ENCODE results near the gene PTPRM.
"Not testable (repeated sequence)": the region's sequence is repeated elsewhere in the genome, so short reads cannot be mapped to it uniquely, and the experiment has no call there.

Gene PTPRM

DNA sequence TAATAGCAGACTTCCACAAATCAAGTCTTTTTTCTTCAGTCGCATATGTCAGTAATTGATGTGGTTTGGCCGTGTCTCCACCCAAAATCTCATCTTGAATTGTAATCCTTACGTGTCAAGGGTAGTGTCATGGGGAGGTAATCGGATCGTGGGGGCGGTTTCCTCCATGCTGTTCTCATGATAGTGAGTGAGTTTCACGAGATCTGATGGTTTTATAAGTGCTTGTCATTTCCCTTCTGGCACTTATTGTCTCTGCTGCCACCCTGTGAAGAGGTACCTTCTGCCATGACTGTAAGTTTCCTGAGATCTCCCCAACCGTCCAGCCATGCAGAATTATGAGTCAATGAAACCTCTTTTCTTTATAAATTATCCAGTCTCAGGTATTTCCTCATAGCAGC lies 478.8 kb downstream of the PTPRM start:
- no peak for DNase-seq (ENCODE audit: low read depth in 2 of 2)

DNA sequence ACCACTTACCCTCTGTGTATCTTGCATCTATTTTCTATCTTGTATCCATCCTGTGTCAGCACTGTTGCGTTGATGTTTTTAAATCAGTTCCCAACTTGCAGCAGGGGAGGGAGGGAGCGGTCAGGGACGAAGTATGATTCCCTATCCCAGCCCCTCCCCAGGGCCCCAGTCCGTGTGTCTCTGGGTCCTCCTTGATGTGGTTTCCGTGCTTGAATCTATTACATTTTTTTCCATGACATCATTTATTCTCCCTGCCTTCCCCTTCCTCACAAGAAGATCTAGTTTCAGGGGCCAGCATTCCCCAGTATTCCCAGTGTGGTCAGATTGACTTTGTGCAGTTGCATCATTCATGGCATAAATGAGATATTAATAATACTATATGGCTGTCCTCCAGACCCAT lies 479.3 kb downstream of the PTPRM start:
- no peak for DNase-seq (ENCODE audit: low read depth in 2 of 2)

GRCh38 chr18:8049147-8049546 lies 482.0 kb downstream of the PTPRM start:
- no peak for DNase-seq (ENCODE audit: low read depth in 2 of 2)

DNA sequence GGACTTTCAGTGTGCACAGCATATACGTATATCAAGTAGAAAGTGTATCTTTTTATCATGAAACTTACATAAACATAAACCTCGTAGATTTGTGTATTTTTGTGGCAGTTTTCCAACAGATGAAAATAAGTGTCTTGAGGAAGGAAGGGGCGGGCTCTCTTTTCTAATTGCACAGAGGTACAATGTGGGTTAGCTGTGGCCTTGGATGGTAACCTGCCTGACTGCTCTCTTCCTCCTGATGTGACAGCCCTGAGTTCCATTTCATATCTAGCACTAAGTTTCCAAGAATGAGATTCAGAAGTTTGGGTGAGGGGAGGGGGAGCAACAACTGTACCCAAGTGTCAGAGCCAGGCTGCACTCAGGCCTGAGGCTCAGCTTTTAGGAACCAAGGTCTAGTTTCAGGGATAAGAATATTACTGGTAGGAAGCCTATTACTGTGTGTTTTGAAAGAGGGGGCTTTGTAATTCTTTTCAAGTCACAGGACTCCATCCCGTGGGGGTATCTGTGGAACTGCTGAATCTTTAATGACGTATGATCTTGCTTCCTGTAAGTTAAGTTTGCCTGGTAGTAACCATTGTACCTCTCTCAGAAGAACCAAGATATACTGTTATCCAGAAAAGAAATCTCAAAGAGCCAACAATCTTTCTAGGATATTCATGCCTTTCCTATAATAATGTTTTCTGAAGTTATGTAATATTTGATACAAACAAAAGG lies 483.7 kb downstream of the PTPRM start:
- no peak for DNase-seq (ENCODE audit: low read depth in 2 of 2)

DNA sequence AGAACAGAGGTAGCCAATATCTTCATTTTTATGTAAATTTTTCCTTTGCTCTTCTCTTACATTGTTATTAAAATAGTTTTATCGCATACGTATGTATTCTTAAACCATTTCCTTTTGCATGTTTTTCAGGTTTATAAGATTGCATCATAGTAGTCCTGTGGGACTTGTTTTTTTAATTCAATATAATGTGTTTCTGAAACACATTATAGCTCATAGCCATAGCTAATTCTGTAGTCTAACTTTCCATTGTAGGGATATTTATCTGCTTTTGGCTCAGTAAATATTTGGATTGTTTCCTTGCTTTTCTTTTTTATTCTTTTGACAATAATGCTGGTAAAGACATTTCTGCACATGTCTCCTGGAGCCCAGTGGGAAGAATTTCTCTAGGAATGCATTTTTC lies 484.3 kb downstream of the PTPRM start:
- no peak for DNase-seq (ENCODE audit: low read depth in 2 of 2)

GRCh38 chr18:8052237-8052701 lies 485.2 kb downstream of the PTPRM start:
- no peak for DNase-seq (ENCODE audit: low read depth in 2 of 2)

DNA sequence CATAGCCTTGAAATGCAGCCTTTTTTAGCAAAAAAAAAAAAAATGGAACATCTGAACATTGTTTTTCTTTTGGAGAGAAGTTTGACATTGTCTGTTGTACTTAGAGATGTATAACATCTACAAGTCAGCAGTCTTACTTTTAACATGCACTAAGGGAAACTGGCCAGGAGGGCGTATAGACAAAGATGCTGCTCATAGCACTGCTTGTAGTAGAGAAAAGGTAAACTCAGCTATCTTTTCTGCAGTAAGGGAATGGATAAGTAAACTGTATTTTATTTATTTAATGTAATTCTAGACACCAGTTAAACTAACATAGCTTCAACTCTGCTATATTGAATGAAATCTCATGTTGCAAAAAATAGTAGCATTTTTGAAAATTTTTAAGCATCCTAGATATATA lies 489.6 kb downstream of the PTPRM start:
- no peak for DNase-seq (ENCODE audit: low read depth in 2 of 2)

DNA sequence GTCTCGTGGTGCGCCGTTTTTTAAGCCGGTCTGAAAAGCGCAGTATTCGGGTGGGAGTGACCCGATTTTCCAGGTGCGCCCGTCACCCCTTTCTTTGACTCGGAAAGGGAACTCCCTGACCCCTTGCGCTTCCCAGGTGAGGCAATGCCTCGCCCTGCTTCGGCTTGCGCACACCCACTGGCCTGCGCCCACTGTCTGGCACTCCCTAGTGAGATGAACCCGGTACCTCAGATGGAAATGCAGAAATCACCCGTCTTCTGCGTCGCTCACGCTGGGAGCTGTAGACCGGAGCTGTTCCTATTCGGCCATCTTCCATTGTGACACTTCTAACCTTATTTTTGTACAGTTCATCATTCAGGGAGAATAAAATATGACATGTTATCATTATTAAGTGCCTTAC lies 496.0 kb downstream of the PTPRM start:
- DNase-seq (ENCODE audit: low read depth in 2 of 2) = not testable (repeated sequence)

DNA sequence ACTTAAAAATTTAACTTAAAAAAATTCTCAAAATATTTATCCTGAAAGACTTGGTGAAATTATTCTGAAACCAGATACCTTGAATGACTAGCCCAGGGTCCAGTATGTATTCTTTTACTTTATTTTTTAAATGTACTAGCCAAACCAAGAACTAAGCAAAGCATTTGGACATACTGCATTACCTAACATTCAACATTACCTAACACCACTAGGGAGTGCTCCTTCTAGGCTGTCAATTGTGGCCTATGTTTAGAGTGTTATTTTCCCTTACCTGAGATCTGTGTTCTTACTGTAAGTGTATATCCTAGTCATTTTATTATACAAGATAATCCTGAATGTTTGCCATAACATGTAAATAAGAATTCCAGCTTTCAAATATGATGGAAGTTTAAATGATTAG lies 496.6 kb downstream of the PTPRM start:
- DNase-seq (ENCODE audit: low read depth in 2 of 2) = no peak

DNA sequence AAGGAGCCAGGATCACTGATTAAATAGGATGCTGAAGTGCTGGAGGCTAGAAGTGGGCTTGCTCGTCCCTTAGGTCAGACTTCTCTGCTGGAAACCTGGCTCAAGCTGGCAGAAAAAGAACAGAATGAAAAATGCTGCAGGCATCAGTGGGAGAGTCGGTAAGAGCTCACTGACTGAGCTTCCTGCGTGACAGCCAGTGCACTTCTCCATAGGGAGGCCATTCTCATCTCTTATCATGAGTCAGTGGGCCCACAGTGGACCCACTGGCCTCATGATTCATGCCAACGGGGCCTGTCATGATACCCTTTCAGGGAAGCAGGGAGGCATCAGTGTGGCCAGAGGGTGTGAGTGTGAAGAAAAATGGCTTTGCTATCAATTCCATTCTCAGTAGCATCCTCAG lies 498.2 kb downstream of the PTPRM start:
- no peak for DNase-seq (ENCODE audit: low read depth in 2 of 2)

DNA sequence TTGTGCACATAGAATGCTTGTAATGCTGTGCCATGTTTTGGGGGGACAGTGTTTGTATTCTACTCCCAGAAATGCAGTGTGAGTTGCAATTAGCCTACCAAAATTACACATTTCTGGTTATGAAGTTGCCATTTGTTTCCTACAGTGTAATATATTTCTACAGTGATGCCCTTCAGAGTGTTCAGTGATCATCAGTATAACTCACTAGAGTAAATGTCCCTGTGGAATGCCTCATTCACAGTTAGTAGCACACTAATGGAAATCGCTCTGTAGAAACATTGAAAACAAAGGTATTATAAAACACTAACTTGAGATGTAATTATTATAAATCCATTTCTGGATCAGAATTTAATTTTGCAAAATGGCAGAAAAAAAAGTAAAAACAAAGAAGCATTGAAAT lies 498.7 kb downstream of the PTPRM start:
- DNase-seq (ENCODE audit: low read depth in 2 of 2) = no peak

- DNase-seq (ENCODE audit: low read depth in 2 of 2) = no peak
Measured at GRCh38 chr18:8069708-8070107, 502.6 kb downstream of the PTPRM start.

DNA sequence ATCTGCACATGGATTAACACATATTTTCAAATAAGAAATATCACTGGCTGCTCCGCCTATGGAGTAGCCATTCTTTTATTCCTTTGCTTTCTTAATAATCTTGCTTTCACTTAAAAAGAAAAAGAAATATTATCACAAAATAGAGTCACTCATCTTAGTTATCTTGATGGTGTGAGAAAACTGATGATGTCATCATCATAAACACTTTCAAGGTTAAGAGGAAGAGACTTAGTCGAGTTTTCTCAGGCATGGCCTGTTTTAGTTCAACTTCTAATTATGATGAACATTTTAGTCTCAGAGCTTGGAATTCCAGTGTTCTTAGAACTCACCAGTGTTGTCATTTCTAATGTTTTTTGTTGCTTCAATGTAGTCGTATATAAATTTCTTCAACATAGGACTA lies 506.1 kb downstream of the PTPRM start:
- DNase-seq (ENCODE audit: low read depth in 2 of 2) = no peak

DNA sequence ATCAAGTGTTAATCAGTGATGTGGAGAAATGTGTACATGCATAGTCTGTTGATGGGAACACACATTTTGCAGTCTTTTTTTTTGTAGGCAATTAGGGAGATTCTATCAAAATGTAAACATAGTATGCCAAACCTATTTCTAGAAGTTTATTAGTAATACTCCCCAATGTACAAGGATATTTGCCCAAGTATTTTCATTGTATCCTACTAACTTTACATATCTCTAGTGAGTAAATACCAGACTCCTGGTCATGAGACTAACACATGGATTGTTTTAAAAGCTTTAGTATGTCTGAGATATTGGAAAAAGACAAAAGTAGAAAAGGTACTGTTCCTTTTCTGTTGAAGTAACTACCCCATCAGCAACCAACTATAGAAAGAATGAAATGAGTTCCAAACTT lies 513.0 kb downstream of the PTPRM start:
- DNase-seq (ENCODE audit: low read depth in 2 of 2) = no peak

DNA sequence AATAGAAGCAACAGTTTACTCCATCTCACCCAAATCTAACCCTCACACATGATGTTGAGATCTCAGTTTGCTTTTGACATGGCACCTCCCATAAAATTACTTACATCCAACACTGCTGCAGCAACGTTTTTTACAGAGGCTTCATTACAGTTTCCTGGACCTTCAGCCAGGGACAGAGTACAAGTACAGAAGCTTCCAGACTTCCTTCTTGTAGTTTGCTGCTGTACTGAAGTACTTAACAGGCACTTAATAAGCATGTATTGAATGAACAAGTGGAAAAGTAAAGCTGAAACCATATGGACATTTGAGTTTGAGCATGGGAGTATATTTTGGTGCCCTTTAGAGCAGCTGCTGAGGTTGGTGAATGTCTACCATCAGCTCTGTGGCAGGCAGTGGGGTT lies 514.2 kb downstream of the PTPRM start:
- no peak for DNase-seq (ENCODE audit: low read depth in 2 of 2)

GRCh38 chr18:8081872-8082553 lies 514.9 kb downstream of the PTPRM start:
- no peak for DNase-seq (ENCODE audit: low read depth in 2 of 2)

GRCh38 chr18:8084160-8084559 lies 517.0 kb downstream of the PTPRM start:
- no peak for DNase-seq (ENCODE audit: low read depth in 2 of 2)

DNA sequence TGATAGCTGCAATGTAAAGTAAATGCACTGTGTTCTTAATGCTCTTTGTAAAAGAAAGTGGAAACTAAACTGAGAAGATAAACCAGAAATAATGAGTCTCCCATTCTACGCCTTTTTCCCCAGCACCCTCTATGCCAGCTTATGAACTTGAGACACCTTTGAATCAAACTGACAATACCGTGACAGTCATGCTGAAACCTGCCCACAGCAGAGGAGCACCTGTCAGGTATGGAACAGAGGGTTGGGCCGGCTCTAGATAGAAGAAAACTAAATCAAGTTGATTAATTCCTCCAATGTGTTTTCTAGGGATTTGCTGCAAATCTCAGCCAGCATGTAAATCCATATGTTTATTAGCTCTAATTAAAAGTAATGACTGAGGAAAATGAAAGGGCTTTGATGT lies 521.5 kb downstream of the PTPRM start:
- DNase-seq (ENCODE audit: low read depth in 2 of 2) = no peak

GRCh38 chr18:8091035-8091434 lies 523.9 kb downstream of the PTPRM start:
- DNase-seq (ENCODE audit: low read depth in 2 of 2) = no peak

GRCh38 chr18:8095947-8096570 lies 528.9 kb downstream of the PTPRM start:
- DNase-seq (ENCODE audit: low read depth in 2 of 2) = no peak

- DNase-seq (ENCODE audit: low read depth in 2 of 2) = no peak
Measured at GRCh38 chr18:8097399-8097798, 530.3 kb downstream of the PTPRM start.

DNA sequence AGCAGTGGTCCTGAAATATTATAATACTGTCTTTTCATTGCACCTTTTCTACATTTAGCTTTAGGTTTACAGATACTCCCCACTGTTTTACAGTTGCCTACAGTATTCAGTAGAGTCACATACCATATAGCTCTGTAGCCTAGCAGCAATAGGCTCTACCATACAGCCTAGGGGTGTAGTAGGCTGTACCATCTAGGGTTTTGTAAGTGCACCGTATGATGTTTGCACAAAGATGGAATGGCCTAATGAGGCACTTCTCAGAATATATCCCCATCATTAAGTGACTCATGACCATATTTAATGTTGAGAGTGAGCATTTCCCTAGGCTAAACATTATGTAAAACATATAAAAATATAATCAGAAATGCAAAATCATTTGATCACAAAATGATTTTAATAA lies 530.8 kb downstream of the PTPRM start:
- no peak for DNase-seq (ENCODE audit: low read depth in 2 of 2)

DNA sequence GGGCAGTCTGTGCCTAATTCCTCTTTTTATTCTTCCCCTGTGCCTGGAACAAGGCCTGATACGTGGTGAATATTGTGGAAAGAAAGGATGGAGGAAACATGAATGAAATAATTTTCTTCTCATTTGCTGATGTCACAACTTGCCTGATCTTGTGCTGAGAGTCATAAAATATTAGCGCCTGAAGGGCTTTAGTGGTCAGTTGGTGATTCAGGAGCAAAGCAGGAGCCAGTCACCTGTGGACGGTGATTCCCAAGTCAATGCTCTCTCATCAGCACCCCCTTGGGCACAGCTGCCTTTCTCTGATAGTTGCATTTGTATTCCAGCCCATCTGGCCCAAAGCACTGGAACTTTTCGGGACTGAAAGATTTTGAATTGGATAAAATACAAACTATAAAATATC lies 539.5 kb downstream of the PTPRM start:
- DNase-seq (ENCODE audit: low read depth in 2 of 2) = no peak
